Naive thymus-derived CD8-positive, alpha-beta T cell (primary cell): ENCODE data around the gene APOOL. TPM values are rescaled to one million over a fixed set of nuclear protein-coding genes. Genes with fewer than 3 reads are reported as not detected.
"Not testable (repeated sequence)": the region's sequence is repeated elsewhere in the genome, so short reads cannot be mapped to it uniquely, and the experiment has no call there.

Experiments
- ATAC-seq, 2 donors: fragments of 150-1000 bp; cut with Tn5 transposase in 1 of 2; sonication (Bioruptor Pico), chemical (Tn5 transposase) in 1 of 2; 1 replicate in 1 of 2; 2 replicates in 1 of 2; pipeline ENCODE4 v1.10.0; 2021; ENCODE audit warnings: mild to moderate bottlenecking in 2 of 2, moderate library complexity in 2 of 2
- POLR2A ChIA-PET: fragments of 350-600 bp; sonication (Branson Sonifier 250); formaldehyde crosslinking; loops from one replicate; lab custom pipeline; 2021; ENCODE audit warnings: antibody characterized with exemption; lab: Charles Lee
- DNase-seq, 10 donors: peaks; one replicate each; pipeline versions ENCODE4 v3.0.0 to v3.0.0-alpha.2; 2020 to 2022
- H3K27ac Mint-ChIP-seq, 10 donors: one replicate each; pipeline ENCODE4 v1.8.0; 2020 to 2022; ENCODE audit warnings: mild to moderate bottlenecking in 10 of 10, mixed read lengths in 10 of 10, moderate library complexity in 4 of 10, inconsistent platforms in 1 of 10
- H3K27me3 Mint-ChIP-seq, 5 donors: one replicate each; pipeline ENCODE4 v1.8.0; 2021 to 2022; ENCODE audit warnings: mixed read lengths in 5 of 5
- H3K36me3 Mint-ChIP-seq, 3 donors: one replicate each; pipeline ENCODE4 v1.8.0; 2020 to 2022; ENCODE audit warnings: mixed read lengths in 3 of 3, mild to moderate bottlenecking in 2 of 3, inconsistent platforms in 1 of 3
- H3K4me1 Mint-ChIP-seq, 4 donors: one replicate each; pipeline ENCODE4 v1.8.0; 2021 to 2022; ENCODE audit warnings: mixed read lengths in 4 of 4
- H3K4me3 Mint-ChIP-seq, 10 donors: one replicate each; pipeline ENCODE4 v1.8.0; 2020 to 2022; ENCODE audit warnings: mild to moderate bottlenecking in 10 of 10, mixed read lengths in 10 of 10, moderate library complexity in 6 of 10, inconsistent platforms in 1 of 10
- H3K9me3 Mint-ChIP-seq, 9 donors: one replicate each; pipeline ENCODE4 v1.8.0; 2020 to 2022; ENCODE audit warnings: mixed read lengths in 9 of 9, mild to moderate bottlenecking in 3 of 9, inconsistent platforms in 1 of 9, moderate library complexity in 1 of 9
- polyA plus RNA-seq, 3 donors: library from polyadenylated mRNA; unstranded; fragments of 300-500 nt; fragmentation: Illumina TruSeq; gene quantifications; one replicate each; pipeline ENCODE4 v1.2.3, GENCODE V29; 2021
- total RNA-seq, 8 experiments: library from RNA in 2 of 8; stranded (reverse) in 2 of 8; gene quantifications; one replicate each; pipeline ENCODE4 v1.2.3 and lab custom pipeline; 2021 to 2026

The APOOL gene
- total and polyA plus RNA-seq, 5 experiments from 2014 or later = 3.5 to 12.0 (median 5.3) TPM

DNA sequence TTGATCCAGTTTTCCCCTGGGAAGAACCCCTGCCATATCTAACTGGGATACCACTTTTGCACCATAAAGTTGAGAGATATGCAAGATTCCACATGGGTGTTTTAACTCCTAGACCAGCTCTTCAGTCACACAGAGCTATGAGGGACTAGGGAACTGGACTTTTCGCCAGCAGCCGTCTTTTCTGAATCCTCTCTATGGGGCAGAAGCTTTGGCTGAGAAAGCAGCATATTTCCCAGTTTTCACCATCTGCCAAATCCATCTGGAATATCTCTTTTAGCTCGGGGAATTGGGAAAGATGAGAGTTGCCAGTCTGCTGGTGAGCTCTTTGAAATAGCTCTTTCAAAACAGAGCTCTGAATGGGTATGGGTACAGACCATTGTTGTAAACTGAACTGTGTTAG is 20.9 kb downstream of the APOOL start:
- DNase-seq = no peak
- H3K4me3 Mint-ChIP-seq = no peak overlapping the region
- POLR2A ChIA-PET = no interaction called here
- H3K27me3 Mint-ChIP-seq = no peaks in the 10 kb centered on the region
- no peak overlapping the region for H3K27ac Mint-ChIP-seq
- H3K9me3 Mint-ChIP-seq = peaks cover 0 to 5% (median 0%) of the 10 kb centered on the region in 9 donors
- peaks cover 0 to 2% (median 1%) of the 10 kb centered on the region in 4 donors for H3K4me1 Mint-ChIP-seq
- no peak for ATAC-seq
- peaks cover 14 to 25% (median 22%) of the 10 kb centered on the region in 3 donors for H3K36me3 Mint-ChIP-seq

DNA sequence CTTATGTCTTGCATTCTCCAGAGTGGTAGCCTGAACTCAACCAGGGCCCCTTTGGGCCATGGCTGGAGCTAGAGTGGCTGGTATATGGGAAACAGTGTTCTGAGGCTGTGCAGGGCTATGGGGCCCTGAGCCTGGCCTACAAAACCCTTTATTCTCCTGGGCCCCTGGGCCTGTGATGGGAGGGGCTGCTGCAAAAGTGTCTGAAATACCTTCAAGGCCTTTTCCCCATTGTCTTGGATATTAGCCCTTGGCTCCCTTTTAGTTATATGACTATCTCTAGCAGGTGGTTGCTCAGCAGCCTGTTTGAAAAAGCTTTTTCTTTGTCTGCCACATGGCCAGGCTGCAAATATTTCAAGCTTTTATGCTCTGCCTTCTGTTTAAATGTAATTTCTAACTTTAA is 22.5 kb downstream of the APOOL start:
- Mint-ChIP-seq H3K27me3 (no peaks in the 10 kb centered on the region), H3K27ac (no peak overlapping the region), H3K4me1 (peaks cover 0 to 3% (median 1%) of the 10 kb centered on the region in 4 donors), H3K4me3 (no peak overlapping the region), H3K36me3 (peaks cover 14 to 23% (median 22%) of the 10 kb centered on the region in 3 donors), H3K9me3 (peaks cover 0 to 5% (median 0%) of the 10 kb centered on the region in 9 donors)
- no peak for ATAC-seq
- POLR2A ChIA-PET = no interaction called here
- DNase-seq = no peak

GRCh38 chrX:85029043-85029442 is 25.4 kb downstream of the APOOL start:
- H3K27ac Mint-ChIP-seq = no peak overlapping the region
- no peak for DNase-seq
- H3K4me1 Mint-ChIP-seq = peaks cover 0 to 13% (median 1%) of the 10 kb centered on the region in 4 donors
- POLR2A ChIA-PET = no interaction called here
- peaks cover 0 to 3% (median 0%) of the 10 kb centered on the region in 9 donors for H3K9me3 Mint-ChIP-seq
- no peak overlapping the region for H3K4me3 Mint-ChIP-seq
- ATAC-seq = no peak
- no peaks in the 10 kb centered on the region for H3K27me3 Mint-ChIP-seq
- H3K36me3 Mint-ChIP-seq = peaks cover 8 to 14% (median 12%) of the 10 kb centered on the region in 3 donors

- DNase-seq = no peak
- peaks cover 8 to 12% (median 10%) of the 10 kb centered on the region in 3 donors for H3K36me3 Mint-ChIP-seq
- no peak overlapping the region for H3K27ac Mint-ChIP-seq
- H3K27me3 Mint-ChIP-seq = no peaks in the 10 kb centered on the region
- H3K4me3 Mint-ChIP-seq = no peak overlapping the region
- ATAC-seq = no peak
- POLR2A ChIA-PET = no interaction called here
- H3K4me1 Mint-ChIP-seq = peaks cover 6 to 20% (median 7%) of the 10 kb centered on the region in 4 donors
- H3K9me3 Mint-ChIP-seq = peaks cover 0 to 3% (median 0%) of the 10 kb centered on the region in 9 donors
Observed at GRCh38 chrX:85031505-85031904, 27.8 kb downstream of the APOOL start.

DNA sequence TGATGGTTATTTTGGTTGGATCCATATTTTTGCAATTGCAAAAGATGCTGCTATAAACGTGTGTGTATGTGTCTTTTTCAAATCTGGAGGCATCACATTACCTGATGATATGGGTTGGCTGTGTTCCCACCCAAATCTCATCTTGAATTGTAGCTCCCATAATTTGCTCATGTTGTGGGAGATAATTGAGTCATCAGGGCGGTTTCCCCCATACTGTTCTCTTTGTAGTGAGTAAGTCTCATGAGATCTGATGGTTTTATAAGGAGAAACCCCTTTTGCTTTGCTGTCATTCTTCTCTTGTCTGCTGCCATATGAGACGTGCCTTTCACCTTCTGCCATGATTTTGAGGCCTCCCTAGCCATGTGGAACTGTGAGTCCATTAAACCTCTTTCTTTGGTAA is 33.4 kb downstream of the APOOL start:
- peaks cover 11 to 26% (median 19%) of the 10 kb centered on the region in 4 donors for H3K4me1 Mint-ChIP-seq
- ATAC-seq (no peak), DNase-seq (no peak)
- peak overlapping the region in 1 of 10 donors; percentile 36 for H3K4me3 Mint-ChIP-seq
- no peak overlapping the region for H3K27ac Mint-ChIP-seq
- POLR2A ChIA-PET = no interaction called here
- H3K27me3 Mint-ChIP-seq = no peaks in the 10 kb centered on the region
- peaks cover 0 to 27% (median 6%) of the 10 kb centered on the region in 3 donors for H3K36me3 Mint-ChIP-seq
- H3K9me3 Mint-ChIP-seq = peaks cover 0 to 36% (median 4%) of the 10 kb centered on the region in 9 donors

- H3K27me3 Mint-ChIP-seq = no peaks in the 10 kb centered on the region
- ATAC-seq (no peak), DNase-seq (no peak)
- H3K4me3 Mint-ChIP-seq = no peak overlapping the region
- no peaks in the 10 kb centered on the region for H3K9me3 Mint-ChIP-seq
- H3K36me3 Mint-ChIP-seq = peaks cover 0 to 21% (median under 1%) of the 10 kb centered on the region in 3 donors
- no peak overlapping the region for H3K27ac Mint-ChIP-seq
- POLR2A ChIA-PET = no interaction called here
- H3K4me1 Mint-ChIP-seq = no peaks in the 10 kb centered on the region
Observed at GRCh38 chrX:85051627-85052026, 48.0 kb downstream of the APOOL start.

DNA sequence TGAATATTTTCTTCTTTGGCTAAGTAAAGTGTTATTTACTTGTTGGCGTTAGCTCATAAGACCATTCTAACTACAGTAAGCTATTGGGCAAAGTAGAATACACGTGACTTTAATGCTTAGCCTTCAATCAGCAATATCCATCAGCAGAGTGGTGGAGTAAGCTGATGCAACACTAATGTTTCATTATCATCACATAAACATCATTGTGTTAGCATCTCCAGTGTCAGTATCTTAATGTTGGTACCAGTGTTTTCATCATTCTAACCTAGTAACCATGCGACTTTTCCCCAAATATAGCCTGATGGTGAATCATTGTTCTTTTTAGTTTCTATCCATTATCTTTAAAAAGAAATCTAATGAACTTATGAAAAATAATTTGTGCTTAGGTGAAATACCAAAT is 48.5 kb downstream of the APOOL start:
- Mint-ChIP-seq H3K4me3 (no peak overlapping the region), H3K36me3 (peaks cover 3 to 21% (median 4%) of the 10 kb centered on the region in 3 donors), H3K9me3 (no peaks in the 10 kb centered on the region), H3K27ac (no peak overlapping the region), H3K4me1 (no peaks in the 10 kb centered on the region), H3K27me3 (no peaks in the 10 kb centered on the region)
- ATAC-seq (no peak), DNase-seq (no peak)
- POLR2A ChIA-PET = no interaction called here

DNA sequence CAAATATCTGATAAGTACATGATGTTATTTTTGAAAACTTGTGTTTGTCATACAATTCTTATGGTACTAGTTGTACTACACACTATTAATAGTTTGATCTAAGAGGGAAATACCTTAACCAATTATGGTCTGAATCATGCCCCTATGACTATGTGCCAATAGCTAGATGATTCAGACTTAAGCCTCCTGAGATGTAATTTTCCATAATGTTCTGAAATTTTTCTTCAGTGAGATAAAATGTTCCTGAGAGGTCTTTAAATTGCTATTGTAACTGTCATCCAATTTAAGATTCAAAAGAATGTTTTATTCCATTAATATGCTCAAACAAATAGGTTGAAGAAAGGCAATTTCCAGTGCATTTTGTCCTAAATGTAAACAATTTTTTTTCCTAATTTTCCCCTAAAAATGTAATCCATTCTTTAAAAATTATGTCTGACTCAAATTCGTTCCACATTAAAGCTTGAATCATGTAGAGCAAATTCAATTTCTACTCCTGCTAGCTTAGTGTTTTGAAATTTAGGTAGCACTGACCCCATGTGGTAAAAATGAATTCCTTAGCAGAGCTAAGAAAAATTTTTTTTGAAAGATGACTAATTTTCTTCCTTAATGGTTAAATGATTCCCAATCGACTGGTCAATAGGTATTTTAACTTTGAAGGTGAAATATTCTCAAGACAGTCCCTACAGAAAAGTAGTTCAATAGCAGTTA is 49.1 kb downstream of the APOOL start:
- ATAC-seq = no peak
- peaks cover 0 to under 1% (median 0%) of the 10 kb centered on the region in 9 donors for H3K9me3 Mint-ChIP-seq
- H3K36me3 Mint-ChIP-seq = peaks cover 3 to 21% (median 4%) of the 10 kb centered on the region in 3 donors
- no peaks in the 10 kb centered on the region for H3K4me1 Mint-ChIP-seq
- H3K27ac Mint-ChIP-seq = no peak overlapping the region
- POLR2A ChIA-PET = no interaction called here
- H3K27me3 Mint-ChIP-seq = no peaks in the 10 kb centered on the region
- no peak for DNase-seq
- H3K4me3 Mint-ChIP-seq = no peak overlapping the region

- no peak for DNase-seq
- Mint-ChIP-seq H3K4me3 (no peak overlapping the region), H3K4me1 (peaks cover 0 to 17% (median 1%) of the 10 kb centered on the region in 4 donors), H3K27ac (no peak overlapping the region), H3K27me3 (no peaks in the 10 kb centered on the region), H3K9me3 (peaks cover 0 to 8% (median 2%) of the 10 kb centered on the region in 9 donors), H3K36me3 (peaks cover 5 to 58% (median 20%) of the 10 kb centered on the region in 3 donors)
- POLR2A ChIA-PET = no interaction called here
- no peak for ATAC-seq
Observed at GRCh38 chrX:85065512-85066198, 62.0 kb downstream of the APOOL start.

GRCh38 chrX:85077247-85077646 is 73.6 kb downstream of the APOOL start:
- H3K36me3 Mint-ChIP-seq = peaks cover 0 to 61% (median 10%) of the 10 kb centered on the region in 3 donors
- H3K27ac Mint-ChIP-seq = not testable (repeated sequence)

DNA sequence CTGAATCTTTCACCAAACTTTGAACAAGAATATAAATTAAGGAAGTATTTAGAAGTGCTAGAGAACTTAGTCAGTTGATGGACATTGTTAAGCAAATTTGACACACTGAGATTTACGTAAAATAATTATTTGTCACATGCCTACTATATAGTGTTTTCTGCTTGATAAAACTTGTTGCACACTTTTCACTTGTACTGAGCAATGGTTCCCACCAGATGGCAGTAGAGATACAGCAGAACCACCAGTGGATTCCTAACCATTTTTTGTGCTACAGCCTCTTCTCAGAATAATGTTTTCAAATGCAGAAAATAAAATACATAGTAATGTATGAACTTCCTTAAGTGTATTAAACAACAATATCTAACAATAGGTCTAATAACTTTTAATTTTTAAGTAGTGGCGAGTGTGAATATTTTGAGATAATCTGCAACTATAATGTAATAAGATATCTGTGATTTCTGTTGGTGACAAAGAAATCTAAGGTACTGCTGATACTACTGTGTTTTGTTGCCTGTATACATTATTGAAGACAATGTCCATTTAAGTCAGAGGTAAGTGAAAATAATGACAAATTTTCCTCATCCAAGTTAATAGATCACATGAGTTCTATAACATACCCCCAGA is 81.2 kb downstream of the APOOL start:
- DNase-seq (peak in 4 of 10 donors; percentile 1 to 37 (median 33)), ATAC-seq (no peak)
- no peak overlapping the region for H3K4me3 Mint-ChIP-seq
- POLR2A ChIA-PET = no interaction called here
- no peak overlapping the region for H3K27ac Mint-ChIP-seq
- H3K36me3 Mint-ChIP-seq = peaks cover 5 to 52% (median 8%) of the 10 kb centered on the region in 3 donors
- no peaks in the 10 kb centered on the region for H3K27me3 Mint-ChIP-seq
- H3K4me1 Mint-ChIP-seq = peaks cover 0 to 2% (median 0%) of the 10 kb centered on the region in 4 donors
- H3K9me3 Mint-ChIP-seq = no peaks in the 10 kb centered on the region

More at GRCh38 chrX:85077247-85077646, 73.6 kb downstream of the APOOL start:
- H3K4me1 Mint-ChIP-seq, H3K27me3 Mint-ChIP-seq, H3K9me3 Mint-ChIP-seq, H3K4me3 Mint-ChIP-seq, ATAC-seq, POLR2A ChIA-PET, DNase-seq: not testable (repeated sequence)

DNA sequence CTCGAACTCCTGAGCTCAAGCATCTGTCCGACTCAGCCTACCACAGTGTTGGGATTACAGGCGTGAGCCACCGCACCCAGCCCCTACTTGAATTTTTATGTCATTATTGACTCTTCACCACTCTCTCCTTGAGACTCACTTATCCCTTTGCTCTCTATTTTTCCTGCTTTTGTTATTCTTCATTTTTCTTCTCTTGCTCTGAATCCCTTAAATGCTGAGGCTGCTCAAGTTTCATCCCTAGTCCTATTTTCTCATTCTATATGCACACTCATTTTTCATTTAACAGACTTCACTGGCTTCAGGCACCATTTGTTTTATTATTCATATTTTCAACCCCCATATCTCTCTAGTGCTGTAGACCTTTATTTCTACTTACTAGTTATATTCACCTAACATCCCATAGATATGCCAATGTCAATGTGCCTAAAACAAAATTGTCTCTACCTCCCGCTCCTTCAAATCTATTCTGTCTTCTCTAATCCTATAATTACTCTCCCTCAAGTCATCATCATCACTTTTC is 85.7 kb downstream of the APOOL start:
- Mint-ChIP-seq H3K36me3 (peaks cover 5 to 51% (median 21%) of the 10 kb centered on the region in 3 donors), H3K27me3 (no peaks in the 10 kb centered on the region), H3K9me3 (no peaks in the 10 kb centered on the region), H3K27ac (no peak overlapping the region), H3K4me1 (no peaks in the 10 kb centered on the region), H3K4me3 (no peak overlapping the region)
- POLR2A ChIA-PET = no interaction called here
- no peak for DNase-seq
- ATAC-seq = no peak
